Stimulated activated CD4-positive, alpha-beta T cell treated with anti-CD3 and anti-CD28 coated beads, Interleukin-4, amount 100 ng/mL, for 24 hours (primary cell): ENCODE data around the gene SYCE1.
"Not testable (repeated sequence)": the region's sequence is repeated elsewhere in the genome, so short reads cannot be mapped to it uniquely, and the experiment has no call there.

ENCODE experiments used
- DNase-seq: peaks from one replicate; pipeline ENCODE4 v3.0.0-alpha.2; 2020

Gene SYCE1, protein sequence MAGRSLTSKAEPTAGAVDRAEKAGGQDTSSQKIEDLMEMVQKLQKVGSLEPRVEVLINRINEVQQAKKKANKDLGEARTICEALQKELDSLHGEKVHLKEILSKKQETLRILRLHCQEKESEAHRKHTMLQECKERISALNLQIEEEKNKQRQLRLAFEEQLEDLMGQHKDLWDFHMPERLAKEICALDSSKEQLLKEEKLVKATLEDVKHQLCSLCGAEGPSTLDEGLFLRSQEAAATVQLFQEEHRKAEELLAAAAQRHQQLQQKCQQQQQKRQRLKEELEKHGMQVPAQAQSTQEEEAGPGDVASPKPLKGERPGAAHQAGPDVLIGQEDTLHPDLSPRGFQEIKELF

DNA sequence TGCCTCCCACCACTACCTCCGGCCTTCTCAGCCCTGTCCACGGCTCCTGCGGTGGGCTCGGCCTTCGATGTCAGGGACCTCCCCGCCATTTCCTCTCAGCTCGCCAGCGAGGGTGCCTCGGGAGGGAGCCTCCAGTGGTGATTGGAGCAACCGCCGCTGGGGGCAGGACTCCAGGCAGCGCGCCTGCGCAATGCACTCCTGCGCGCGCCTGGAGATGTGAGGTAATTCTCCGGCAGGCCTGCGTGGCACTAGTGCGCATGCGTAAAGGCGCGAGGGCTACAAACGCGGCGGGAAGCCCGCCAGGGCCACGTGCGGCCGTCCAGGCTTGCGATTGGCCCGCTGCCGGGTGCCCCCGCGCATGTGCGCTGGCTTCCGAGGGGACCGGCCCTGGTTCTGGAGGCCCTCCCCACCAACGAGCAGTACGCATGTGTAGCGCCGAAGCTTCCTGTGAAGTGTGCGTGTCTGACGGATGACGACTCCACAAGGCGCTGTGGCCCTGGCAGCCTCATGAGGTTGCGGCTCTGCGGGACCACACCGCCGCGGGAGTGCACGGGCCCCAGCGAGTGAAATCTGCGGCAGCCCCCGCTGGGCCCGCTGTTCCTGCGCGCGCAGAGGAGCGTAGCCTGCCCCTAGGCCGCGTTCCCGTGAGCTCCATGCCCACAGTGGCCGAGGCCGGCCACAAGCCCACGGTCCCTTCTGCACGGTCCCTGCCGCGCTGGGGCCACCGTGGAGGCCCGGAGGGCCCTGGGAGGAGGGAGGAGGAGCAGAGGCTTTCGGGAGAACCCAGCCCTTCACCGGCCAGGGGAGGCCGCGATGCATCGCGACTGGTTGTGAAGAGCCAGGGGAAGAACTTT lies at the start of gene SYCE1:
Gene SYCE1, minus strand, starts transcription at position 143 of the 854 bp plus-strand sequence. Its CDS starts 54 bp downstream, at position 89.
- DNase-seq, result no peak

DNA sequence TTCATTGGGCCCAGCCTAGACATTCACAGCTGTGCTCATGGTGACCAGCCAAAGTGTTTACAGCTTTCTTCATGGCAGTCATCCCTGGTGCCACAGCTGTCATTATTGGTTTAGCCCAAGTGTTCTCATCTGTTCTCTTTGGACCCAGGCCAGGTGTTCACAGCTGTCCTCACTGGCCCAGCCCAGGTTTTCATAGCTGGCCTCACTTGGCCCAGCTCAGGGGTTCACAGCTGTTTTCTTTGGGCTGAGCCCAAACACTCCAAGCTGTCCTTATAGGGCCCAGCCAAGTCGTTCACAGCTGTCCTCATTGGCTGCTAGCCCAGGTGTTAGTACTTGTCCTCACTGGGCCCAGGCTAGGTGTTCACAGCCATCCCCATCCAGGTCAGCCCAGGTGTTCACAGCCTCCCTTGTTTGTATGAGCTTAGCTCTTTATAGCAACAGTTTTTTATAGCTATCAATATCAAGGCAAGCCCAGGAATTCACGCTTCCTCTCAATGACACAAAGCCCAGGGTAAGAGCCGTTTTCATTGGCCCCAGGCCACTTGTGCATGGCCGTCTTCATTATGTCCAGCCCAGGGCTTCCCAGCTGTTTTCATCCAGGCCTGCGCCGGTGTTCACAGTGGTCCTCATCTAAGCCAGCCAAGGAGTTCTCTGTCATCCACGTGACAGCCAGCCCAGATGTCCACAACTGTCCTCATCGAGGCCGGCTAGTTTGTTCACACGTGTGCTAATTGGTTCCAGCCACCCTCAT lies 49.6 kb upstream of the SYCE1 start:
- DNase-seq, result no peak

DNA sequence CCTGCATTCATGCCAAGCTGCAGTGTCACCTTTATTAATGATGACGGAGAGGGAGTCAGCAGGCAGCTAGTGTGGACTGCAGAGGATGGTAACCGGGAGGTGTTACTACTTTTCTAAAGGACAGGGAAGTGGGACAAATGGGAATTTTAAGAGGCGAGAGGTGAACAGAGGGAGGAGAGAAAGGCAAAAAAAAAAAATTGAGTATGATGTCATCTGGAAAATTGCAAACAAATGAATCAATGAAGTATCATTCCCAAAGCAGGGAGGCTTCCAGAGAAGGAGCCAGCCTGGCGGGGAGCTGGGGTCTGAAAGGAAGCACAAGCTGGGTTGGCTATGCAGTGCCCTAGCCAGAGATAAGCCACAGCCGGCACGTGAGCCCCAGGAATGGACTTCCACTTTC lies 48.3 kb upstream of the SYCE1 start:
- no peak for DNase-seq

DNA sequence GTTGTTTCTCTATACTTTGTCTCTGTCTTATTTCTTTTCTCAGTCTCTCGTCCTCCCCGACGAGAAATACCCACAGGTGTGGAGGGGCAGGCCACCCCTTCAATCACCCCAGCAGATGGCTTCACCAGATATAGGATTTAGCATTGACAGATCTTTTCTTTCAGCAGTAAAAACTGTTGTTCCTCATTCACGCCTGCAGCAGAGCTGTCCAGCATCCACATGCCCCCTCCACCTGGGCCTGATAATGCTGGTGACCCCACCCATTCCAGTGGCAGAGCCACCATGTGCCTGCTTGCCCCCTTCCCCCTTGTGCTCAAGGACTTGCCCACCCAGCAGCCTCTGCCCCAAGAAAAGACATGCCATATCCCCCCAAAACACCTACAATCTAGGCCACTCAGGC lies 45.7 kb upstream of the SYCE1 start:
- DNase-seq, result no peak

DNA sequence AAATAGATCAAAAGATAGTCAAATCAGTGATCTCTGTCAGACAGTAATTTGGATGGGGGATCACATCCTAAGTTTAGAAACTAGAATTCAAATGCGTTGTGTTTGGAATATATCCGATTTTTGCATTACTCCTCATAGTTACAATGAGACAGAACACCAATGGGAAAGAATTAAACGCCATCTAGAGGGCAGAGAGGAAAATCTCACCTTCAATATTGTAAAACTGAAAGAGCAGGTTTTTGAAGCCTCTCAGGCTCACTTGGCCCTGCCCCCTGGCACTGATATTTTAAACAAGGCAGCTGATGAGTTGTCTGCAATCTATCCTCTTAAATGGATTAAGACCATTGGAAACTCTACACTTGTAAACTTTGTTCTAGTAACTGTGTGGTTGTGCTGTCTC lies 43.5 kb upstream of the SYCE1 start:
- no peak for DNase-seq

DNA sequence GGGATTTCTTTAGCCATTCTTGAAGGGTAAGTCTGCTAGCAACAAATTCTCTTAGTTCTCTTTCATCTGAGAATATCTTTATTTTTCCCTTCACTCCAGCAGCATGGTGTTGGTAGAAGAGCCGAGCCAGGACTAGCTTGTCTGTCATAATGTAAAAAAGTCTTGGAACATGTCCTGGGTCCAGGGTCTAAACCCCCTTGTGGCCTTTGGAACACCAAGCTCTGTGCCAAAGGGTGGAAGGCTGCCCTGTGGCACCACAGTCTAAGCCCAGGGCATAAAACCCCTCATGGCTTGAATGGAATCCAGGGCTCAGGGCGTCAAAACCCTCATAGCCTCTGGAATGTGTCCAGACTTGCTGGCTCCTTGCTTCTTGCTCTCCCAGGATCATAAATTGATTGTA lies 38.1 kb upstream of the SYCE1 start:
- DNase-seq, result not testable (repeated sequence)

DNA sequence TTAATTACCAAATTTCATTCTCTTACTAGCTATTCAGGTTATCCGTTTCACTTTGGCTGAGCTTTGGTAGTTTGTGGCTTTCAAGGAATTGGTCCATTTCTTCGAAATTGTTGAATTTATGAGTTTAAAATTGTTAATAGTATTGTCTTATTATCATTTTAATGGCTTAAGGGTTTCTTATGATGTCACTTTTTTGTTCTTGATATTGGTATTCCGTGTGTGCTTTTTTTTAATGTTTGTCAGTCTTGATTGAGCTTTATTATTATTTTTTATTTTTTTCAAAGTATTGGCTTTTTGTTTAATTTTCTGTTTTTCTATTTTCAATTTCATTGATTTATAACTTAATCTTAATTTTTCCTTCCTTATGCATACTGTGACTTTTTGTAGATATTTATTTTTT lies 35.3 kb upstream of the SYCE1 start:
- DNase-seq, result no peak

DNA sequence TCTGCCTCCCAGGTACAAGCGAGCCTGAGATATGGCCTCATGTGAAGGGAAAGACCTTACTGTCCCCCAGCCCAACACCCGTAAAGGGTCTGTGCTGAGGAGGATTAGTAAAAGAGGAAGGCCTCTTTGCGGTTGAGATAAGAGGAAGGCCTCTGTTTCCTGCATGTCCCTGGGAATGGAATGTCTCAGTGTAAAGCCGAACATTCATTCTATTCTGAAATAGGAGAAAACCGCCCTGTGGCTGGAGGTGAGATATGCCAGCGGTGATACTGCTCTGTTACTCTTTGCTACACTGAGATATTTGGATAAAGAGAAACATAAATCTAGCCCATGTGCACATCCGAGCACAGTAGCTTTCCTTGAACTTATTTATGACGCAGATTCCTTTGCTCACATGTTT lies 34.5 kb upstream of the SYCE1 start:
- DNase-seq, result not testable (repeated sequence)

DNA sequence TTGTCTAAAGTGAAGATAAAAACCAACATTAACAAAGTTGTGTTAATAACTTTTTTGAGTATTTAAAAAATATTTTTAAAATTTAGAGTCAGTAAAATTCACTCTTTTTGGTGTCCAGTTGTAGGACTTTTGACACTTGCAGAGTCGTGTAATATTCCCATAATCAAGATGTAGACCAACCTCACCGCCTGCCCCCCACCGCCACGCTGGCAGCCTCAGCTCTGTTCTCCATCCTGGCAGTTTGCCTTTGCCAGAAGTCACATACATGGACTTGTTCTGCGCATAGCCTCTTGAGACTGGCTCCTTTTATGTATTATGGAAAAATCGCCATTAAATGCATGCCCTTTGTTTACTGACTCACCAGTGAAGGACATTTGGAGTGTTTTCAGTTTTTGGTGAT lies 27.3 kb upstream of the SYCE1 start:
- DNase-seq, result no peak

DNA sequence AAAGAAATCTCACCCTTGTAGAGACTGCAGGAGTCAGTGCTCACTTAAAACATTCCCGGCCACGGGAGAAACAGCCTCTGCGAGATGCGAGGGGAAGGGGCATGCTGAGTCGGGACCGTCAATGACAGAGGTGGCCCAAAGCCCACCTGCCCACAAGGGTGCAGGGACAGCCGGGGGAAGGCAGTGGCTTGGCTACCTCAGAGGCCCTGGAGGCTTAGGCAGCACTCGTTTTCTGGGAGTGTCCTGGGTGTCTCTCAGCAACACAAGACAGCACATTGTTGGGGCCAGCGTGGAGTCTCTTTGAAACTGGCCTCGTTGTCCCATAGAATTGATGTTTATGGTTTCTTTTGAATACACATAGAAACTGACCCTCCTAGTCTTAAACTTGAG lies 25.6 kb upstream of the SYCE1 start:
- DNase-seq, result no peak

DNA sequence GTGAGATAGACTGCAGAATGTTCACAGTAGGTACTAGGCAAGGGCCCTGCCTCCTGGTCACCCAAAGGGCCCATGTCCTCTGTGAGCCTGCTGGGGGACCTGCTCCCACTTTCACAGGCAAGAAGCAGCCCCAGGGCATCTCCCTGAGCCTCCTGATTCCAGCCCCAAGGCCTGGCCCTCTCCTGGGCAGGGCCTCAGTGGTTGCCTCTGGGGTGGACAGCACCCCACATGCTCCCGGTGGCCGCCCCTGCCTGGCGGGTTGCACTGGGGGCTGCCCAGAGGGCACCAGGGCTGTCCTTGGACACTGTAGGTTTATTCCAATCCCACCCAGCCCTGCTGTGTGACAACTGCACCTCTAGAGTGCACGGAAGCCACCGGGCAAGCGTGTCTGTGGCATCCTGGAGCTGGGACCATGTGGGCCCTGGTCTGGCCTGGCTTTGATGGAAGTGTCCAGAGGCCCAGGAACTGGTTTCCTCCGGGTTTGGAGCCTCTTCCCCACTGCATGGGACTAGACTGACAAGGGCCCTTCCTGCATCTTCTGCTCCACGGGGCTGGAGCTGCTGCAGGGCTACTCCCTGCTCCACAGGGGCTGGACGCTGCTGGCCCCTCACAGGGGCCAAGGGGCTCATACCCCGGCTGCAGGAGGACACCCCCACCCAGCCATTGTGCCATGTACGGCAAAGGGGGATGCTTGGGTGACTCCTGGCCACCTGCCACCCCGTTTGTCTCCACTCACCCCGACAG lies 25.0 kb upstream of the SYCE1 start:
- no peak for DNase-seq

DNA sequence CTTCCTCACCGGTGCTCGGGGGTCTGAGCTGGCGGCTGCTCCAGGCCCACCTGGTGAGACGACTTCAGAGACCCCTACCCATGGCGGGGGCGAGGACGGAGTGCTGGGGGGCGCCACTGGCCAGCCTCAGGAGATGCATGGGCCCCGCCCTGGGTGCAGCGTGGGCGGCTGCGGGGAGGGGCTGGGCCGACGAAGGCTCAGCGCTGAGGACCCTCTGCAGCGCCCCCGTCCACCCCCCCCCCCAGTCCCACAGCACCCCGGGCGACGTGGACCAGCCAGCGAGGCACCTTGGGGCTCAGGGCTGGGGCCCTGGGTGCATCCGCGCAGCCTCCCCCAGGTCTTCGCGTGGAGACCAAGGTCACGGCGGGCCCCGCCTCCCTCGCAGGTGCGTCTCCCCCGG lies 11.7 kb upstream of the SYCE1 start:
- DNase-seq, result not testable (repeated sequence)

DNA sequence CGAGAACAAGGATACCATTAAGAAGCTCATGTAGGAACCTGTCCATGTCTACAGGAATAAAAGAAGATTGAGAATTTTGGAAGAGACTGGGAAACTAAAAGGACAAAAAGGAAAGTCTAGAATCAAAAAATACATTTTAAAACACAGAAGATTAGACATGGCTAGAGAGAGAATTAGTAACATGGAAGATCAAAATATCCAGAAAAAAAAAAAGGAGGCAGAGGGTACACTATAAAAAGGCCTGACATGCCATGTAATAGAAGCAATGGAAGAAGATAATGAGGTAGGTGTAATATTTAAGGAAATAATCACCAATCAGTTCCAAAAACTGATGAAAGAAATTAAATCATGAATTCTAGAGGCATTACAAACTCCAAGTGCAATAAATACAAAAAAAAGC lies 8.1 kb upstream of the SYCE1 start:
- DNase-seq, result not testable (repeated sequence)

DNA sequence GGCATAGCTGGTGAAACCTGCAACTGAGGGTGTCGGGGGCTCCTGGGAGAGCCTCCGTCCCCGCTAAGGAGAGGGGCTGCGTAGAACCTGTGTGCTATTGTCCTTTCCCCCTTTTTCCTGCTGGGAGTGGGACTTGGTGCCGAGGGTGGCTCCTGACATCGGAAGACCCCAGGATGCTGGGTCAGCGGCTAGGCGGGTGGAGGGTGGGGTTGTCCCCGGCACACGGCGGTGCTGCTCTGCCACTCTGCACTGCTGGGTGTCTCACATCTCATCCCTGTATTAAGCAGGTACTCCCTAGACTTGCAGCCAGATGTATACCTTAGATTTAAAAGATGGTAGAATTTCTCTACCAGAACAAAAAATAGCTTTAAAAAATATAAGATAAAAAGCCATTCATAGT lies 6.7 kb upstream of the SYCE1 start:
- not testable (repeated sequence) for DNase-seq

DNA sequence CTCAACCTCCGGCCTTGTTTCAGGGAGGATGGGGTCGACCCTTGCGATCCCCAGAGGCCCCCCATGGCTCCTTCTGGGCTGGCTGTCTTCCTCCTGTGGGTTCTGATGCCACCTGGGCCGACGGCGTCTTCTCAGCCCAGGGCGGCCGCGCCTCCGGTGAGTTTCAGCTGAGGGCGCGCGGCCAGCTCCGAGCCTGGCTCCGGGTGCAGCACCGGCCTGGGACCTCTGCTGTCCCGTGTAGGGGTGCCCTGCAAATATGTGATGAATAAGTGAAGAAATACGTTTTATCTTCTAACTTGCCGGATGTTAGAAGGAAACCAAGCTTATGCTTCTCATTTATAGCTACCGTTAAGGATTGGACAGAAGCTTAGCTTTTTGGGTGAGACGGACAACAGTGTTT lies 4.4 kb upstream of the SYCE1 start:
- not testable (repeated sequence) for DNase-seq

DNA sequence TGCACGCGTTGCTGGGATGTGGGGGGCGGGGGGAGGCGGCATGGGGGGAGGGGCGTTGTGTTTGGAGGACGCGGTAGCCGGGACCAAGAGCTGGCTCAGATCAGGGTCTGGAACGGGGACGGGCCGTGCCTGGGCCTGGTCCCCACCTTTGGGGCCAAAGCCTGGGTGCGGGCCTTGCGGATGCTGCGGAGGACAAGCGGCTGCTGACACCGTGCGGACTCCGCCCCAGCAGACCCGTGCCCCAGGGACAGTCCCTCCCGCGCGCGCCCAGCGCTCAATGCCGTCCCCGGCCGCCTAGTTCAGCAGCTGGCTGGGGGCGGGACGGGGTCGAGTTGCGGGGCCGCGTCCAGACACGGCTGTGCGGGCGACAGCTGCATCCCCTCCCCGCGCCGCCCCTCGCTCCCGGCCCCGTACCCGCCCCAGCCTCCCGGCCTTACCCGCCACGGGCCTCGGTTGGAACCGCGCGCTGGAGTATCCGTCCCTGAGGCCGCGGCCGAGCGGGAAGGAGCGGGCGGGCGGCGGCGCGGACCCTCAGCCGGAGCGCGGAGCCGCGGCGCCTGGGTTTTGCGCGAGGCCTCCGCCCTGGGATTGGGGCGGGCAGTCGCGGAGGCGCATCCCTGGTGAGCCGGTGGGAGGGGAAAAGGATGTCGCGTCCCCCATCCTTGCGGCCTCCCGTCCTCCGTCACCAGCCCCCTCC lies 3.6 kb upstream of the SYCE1 start:
- DNase-seq, result not testable (repeated sequence)

DNA sequence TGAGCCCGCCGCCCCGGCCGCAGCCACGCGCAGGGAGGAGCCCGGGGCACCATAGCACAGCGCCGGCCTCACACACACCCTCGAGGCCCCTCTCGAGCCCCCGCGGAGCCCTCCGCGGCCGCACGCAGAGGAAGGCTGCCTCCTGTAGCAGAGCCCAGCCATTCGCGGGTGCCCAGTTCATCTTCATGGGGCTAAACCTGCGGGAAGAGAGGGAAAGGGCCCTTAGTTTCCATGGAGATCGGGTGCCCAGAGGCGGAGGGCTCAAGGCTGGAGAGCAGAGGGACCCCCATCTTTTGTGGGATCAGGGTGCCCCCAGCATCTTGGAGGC lies 2.9 kb upstream of the SYCE1 start:
- no peak for DNase-seq

DNA sequence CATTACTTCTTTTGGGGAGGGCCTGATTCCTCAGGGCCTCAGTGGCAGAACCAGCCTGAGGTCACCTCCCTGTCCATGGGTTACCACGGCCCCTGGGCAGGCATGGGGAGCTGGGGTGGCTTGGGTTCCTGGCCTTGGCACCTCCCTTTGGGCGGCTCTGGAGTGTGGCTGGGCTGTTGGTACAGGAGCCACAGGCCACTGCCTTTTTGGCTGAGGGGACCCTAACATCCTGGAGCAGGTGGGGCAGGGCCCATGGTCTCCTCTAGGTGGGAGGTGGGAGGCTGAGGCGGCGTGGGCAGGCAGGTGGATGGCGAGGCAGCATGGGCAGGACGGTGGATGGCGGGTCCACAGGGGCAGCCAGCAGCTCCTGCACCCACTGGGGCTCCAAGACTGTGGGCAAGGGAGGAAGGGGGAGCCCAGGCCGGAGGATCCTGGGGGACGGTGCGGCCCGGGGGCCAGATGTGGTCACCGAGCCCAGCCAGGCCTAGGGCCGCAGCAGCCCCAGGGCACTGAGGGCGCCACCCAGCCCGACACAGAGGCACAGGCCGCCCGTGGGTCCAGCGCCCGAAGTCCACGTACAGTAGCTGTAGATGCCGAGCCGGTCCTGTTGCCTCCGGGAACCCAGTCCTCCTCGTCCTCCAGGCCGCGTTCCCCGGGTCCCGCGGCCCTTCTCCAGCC lies 2.4 kb upstream of the SYCE1 start:
- no peak for DNase-seq

DNA sequence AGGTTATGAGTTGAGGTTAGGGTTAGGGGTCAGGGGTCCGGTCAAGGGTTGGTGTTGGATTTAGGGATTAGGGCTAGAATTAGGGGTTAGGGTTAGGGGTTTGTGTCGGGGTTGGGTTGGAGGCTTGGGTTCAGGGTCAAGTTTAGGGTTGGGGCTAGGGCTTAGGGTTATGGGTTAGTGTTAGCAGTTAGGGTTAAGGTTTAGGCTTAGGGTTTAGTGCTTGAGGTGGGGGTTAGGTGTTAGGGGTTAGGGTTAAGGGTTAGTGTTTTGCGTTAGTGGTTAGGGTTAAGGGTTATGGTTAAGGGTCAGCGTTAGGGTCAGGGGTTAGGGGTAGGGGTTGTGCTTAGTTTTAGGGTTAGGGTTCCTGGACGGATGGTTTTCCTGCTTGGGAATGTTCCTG lies 1.7 kb upstream of the SYCE1 start:
- DNase-seq, result no peak

DNA sequence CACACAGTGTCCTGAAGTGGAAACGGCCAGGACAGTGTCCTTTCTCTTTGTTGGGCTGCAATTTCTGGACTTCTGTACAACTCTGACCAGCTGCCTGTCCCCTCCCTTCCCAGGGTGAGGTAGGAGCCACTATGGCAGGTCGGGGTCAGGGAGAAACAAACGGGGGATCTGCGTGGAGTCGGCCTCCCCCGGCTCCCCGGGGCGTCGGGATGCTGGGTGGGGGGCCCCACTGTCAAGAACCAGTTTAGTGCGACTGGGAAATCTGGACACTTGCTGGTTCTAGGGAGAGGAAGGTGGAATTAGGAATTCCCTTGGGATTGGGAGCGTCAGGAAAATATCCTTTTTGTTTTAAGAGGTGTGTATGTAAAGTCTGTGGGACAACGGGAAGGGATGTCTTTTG lies 567 bp downstream of the SYCE1 start:
- DNase-seq, result no peak

DNA sequence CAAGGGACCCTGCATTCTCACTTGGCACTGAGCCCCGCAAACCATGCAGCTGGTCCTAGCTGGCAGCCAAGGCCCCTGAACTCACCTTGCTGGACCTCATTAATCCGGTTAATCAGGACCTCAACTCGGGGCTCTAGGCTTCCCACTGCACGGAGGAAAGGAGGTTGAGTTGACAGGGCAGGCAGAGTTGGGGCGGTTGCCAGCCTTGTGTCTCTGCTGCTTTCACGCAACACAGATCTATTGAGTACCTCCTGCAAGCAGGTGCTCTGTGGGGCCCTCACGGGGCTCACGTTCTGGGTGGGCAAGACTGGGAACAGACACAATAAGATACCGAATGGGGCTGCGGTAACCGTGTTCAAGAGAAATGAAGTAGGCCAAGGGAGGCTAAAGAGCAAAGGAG lies 6.2 kb downstream of the SYCE1 start:
- no peak for DNase-seq

DNA sequence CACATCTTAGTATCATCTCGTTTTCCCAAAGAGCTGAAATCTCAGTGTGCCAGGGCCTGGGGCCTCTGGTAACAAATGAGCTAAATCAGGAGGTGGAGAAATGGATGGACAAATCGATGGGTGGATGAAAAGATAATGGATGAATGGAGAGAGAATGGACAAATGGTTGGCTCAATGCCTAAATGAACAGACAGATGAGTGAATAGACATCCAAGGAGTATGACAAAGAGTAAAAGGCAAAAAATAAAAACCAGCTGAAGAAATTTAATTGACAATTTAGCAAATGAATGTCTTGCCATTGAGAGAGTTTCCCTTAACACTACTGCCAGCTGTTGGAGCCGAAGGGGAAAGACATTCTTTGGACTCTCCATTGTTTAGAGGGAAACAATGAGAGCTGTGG lies 8.0 kb downstream of the SYCE1 start:
- DNase-seq, result no peak
